HEK293 (cell line): Measurements from ENCODE around the gene FOXD3.

Experiments used
- GLI4 ChIP-seq: fragments of 450-650 bp; formaldehyde crosslinking; IDR thresholded peaks from 2 replicates; pipeline ENCODE4 v1.5.1; 2016; ENCODE audit warnings: missing biosample characterization, missing genetic modification characterization
- ZNF10 ChIP-seq: fragments of 450-650 bp; formaldehyde crosslinking; IDR thresholded peaks from 2 replicates; pipeline ENCODE4 v1.5.1; 2017; ENCODE audit warnings: missing biosample characterization, missing genetic modification characterization
- ZNF138 ChIP-seq: fragments of 450-650 bp; formaldehyde crosslinking; IDR thresholded peaks from 2 replicates; pipeline ENCODE4 v1.5.1; 2016; ENCODE audit warnings: missing biosample characterization, missing genetic modification characterization, borderline replicate concordance
- ZNF202 ChIP-seq: fragments of 450-650 bp; formaldehyde crosslinking; IDR thresholded peaks from 2 replicates; pipeline ENCODE4 v1.5.1; 2016; ENCODE audit warnings: missing biosample characterization, missing genetic modification characterization, borderline replicate concordance
- ZNF510 ChIP-seq: fragments of 450-650 bp; formaldehyde crosslinking; IDR thresholded peaks from 2 replicates; pipeline ENCODE4 v1.5.1; 2018; ENCODE audit warnings: mild to moderate bottlenecking, missing genetic modification characterization, missing biosample characterization; ENCODE audit not compliant: insufficient replicate concordance
- ZNF747 ChIP-seq: fragments of 450-650 bp; formaldehyde crosslinking; IDR thresholded peaks from 2 replicates; pipeline ENCODE4 v1.5.1; 2016; ENCODE audit warnings: missing biosample characterization, missing genetic modification characterization
- TF ChIP-seq, protein P1 (sequence below): fragments of 450-650 bp; formaldehyde crosslinking; IDR thresholded peaks from 2 replicates; pipeline ENCODE4 v1.5.1; 2016; ENCODE audit warnings: missing biosample characterization, missing genetic modification characterization
- TF ChIP-seq, protein P2 (sequence below): fragments of 450-650 bp; formaldehyde crosslinking; IDR thresholded peaks from 2 replicates; pipeline ENCODE4 v1.5.1; 2016; ENCODE audit warnings: missing biosample characterization, missing genetic modification characterization
- TF ChIP-seq, protein P3 (sequence below): fragments of 450-650 bp; formaldehyde crosslinking; IDR thresholded peaks from 2 replicates; pipeline ENCODE4 v1.5.1; 2016; ENCODE audit warnings: missing biosample characterization, missing genetic modification characterization

DNA sequence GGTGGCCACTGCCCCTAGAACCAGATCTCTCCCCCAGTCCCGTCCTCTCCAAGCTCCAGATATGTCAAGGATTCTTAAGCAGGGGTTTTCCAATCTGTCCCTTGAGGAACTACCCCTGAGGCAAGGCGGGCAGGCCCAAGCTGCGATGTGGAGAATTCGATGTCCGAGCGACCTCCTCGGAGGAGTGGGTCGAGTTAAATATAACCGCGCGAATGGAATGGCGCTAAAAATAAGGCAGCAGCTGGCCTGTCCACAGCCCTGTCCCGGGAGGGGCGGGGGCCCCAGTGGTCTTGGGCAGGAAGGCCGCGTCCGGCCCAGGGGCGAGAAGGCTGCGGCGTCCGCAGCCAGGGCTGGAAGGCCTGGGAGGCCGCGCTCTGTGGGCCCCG, 5.8 kb upstream of the FOXD3 start:
- no peak for TF ChIP-seq ZNF10
- TF ChIP-seq, protein P1, sequence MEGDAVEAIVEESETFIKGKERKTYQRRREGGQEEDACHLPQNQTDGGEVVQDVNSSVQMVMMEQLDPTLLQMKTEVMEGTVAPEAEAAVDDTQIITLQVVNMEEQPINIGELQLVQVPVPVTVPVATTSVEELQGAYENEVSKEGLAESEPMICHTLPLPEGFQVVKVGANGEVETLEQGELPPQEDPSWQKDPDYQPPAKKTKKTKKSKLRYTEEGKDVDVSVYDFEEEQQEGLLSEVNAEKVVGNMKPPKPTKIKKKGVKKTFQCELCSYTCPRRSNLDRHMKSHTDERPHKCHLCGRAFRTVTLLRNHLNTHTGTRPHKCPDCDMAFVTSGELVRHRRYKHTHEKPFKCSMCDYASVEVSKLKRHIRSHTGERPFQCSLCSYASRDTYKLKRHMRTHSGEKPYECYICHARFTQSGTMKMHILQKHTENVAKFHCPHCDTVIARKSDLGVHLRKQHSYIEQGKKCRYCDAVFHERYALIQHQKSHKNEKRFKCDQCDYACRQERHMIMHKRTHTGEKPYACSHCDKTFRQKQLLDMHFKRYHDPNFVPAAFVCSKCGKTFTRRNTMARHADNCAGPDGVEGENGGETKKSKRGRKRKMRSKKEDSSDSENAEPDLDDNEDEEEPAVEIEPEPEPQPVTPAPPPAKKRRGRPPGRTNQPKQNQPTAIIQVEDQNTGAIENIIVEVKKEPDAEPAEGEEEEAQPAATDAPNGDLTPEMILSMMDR = no peak
- no peak for TF ChIP-seq ZNF747
- TF ChIP-seq GLI4 = no peak
- TF ChIP-seq ZNF510 (tag by site-specific recombination) = no peak
- TF ChIP-seq, protein P2, sequence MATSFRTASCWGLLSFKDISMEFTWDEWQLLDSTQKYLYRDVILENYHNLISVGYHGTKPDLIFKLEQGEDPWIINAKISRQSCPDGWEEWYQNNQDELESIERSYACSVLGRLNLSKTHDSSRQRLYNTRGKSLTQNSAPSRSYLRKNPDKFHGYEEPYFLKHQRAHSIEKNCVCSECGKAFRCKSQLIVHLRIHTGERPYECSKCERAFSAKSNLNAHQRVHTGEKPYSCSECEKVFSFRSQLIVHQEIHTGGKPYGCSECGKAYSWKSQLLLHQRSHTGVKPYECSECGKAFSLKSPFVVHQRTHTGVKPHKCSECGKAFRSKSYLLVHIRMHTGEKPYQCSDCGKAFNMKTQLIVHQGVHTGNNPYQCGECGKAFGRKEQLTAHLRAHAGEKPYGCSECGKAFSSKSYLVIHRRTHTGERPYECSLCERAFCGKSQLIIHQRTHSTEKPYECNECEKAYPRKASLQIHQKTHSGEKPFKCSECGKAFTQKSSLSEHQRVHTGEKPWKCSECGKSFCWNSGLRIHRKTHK = no peak
- no peak for TF ChIP-seq ZNF138
- no peak for TF ChIP-seq ZNF202 (tag by site-specific recombination)
- TF ChIP-seq, protein P3, sequence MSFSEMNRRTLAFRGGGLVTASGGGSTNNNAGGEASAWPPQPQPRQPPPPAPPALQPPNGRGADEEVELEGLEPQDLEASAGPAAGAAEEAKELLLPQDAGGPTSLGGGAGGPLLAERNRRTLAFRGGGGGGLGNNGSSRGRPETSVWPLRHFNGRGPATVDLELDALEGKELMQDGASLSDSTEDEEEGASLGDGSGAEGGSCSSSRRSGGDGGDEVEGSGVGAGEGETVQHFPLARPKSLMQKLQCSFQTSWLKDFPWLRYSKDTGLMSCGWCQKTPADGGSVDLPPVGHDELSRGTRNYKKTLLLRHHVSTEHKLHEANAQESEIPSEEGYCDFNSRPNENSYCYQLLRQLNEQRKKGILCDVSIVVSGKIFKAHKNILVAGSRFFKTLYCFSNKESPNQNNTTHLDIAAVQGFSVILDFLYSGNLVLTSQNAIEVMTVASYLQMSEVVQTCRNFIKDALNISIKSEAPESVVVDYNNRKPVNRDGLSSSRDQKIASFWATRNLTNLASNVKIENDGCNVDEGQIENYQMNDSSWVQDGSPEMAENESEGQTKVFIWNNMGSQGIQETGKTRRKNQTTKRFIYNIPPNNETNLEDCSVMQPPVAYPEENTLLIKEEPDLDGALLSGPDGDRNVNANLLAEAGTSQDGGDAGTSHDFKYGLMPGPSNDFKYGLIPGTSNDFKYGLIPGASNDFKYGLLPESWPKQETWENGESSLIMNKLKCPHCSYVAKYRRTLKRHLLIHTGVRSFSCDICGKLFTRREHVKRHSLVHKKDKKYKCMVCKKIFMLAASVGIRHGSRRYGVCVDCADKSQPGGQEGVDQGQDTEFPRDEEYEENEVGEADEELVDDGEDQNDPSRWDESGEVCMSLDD (tag by site-specific recombination) = no peak
